Panc1 (cell line): Measurements from ENCODE around the gene UTS2R. TPM values are rescaled to one million over a fixed set of nuclear protein-coding genes. Genes with fewer than 3 reads are reported as not detected.

Experiments used
- ATAC-seq: fragments of 200-7000 bp; cut with Tn5 transposase; 2 replicates; pipeline ENCODE4 v1.9.1; 2020; ENCODE audit warnings: mild to moderate bottlenecking, moderate library complexity
- BruUV-seq: library from RNA; stranded (reverse); fragments of 400-500 nt; replicated peaks from 2 replicates; lab custom pipeline; 2021; lab: Mats Ljungman, UMichigan
- CTCF ChIA-PET: fragments of 300-600 bp; sonication (Branson Sonifier 250); formaldehyde crosslinking; loops from one replicate; lab custom pipeline; 2022; ENCODE audit warnings: antibody characterized with exemption; lab: Charles Lee
- POLR2A ChIA-PET: fragments of 300-600 bp; sonication (Branson Sonifier 250); formaldehyde crosslinking; loops from one replicate; lab custom pipeline; 2022; ENCODE audit warnings: antibody characterized with exemption; lab: Charles Lee
- DNase-seq: peaks from one replicate; pipeline ENCODE4 v3.0.0-alpha.2; 2010; ENCODE audit warnings: low read depth, low spot score
- H3K27ac ChIP-seq: 2 replicates; pipeline ENCODE4 v1.5.1; 2011; ENCODE audit warnings: mild to moderate bottlenecking, low read length, inconsistent platforms
- H3K27me3 ChIP-seq: fragments of 200-500 bp; sonication (Bioruptor generic); 2 replicates; pipeline ENCODE4 v1.6.0; 2014; ENCODE audit warnings: low read length, inconsistent platforms; ENCODE audit not compliant: control insufficient read depth, insufficient read depth
- H3K36me3 ChIP-seq: fragments of 200-500 bp; sonication (Bioruptor generic); 2 replicates; pipeline ENCODE4 v1.5.1; 2014; ENCODE audit warnings: inconsistent platforms, mild to moderate bottlenecking, low read length, moderate library complexity; ENCODE audit not compliant: control insufficient read depth, insufficient read depth
- H3K4me1 ChIP-seq: 2 replicates; pipeline ENCODE4 v1.5.1; 2011; ENCODE audit warnings: inconsistent platforms, mild to moderate bottlenecking, low read length, moderate library complexity; ENCODE audit not compliant: control insufficient read depth, insufficient read depth
- H3K4me3 ChIP-seq, 2 experiments: 2 replicates each; pipeline ENCODE4 v1.5.1; 2011 to 2012; ENCODE audit warnings: low read depth in 2 of 2, low read length in 2 of 2, mild to moderate bottlenecking in 2 of 2, inconsistent platforms in 1 of 2, moderate library complexity in 1 of 2
- H3K9me3 ChIP-seq: fragments of 200-500 bp; sonication (Bioruptor generic); 2 replicates; pipeline ENCODE4 v1.5.1; 2014; ENCODE audit warnings: low read depth, mild to moderate bottlenecking, inconsistent platforms, low read length, moderate library complexity; ENCODE audit not compliant: control insufficient read depth, insufficient read depth
- POLR2AphosphoS5 ChIP-seq: IDR thresholded peaks from 2 replicates; pipeline ENCODE4 v1.6.1; 2012; ENCODE audit warnings: mild to moderate bottlenecking, low read depth, low read length, moderate library complexity
- SIN3A ChIP-seq: IDR thresholded peaks from 2 replicates; pipeline ENCODE4 v1.6.1; 2012; ENCODE audit warnings: low read depth, mild to moderate bottlenecking, low read length, moderate library complexity, borderline replicate concordance; ENCODE audit not compliant: insufficient read depth
- TCF7L2 ChIP-seq: IDR thresholded peaks from 2 replicates; pipeline ENCODE4 v1.6.1; 2011; ENCODE audit warnings: mild to moderate bottlenecking, low read depth, low read length, inconsistent platforms
- in situ Hi-C: cut with HindIII; loops from 2 replicates; pipeline ENCODE4 v1.10.0; 2016; ENCODE audit warnings: low sequenced_read_pairs, low pct_unique_long_range_greater_than_20kb
- intact Hi-C: fragments of 100-400 bp; cut with micrococcal nuclease; formaldehyde crosslinking; loops from one replicate; pipeline ENCODE4 v1.10.0; 2022; ENCODE audit not compliant: unreplicated experiment
- total RNA-seq: library from RNA; stranded (reverse); gene quantifications from one replicate; pipeline ENCODE4 v1.2.1, GENCODE V29; 2021; ENCODE audit not compliant: unreplicated experiment
- TF ChIP-seq, protein P1 (sequence below), 2 experiments: IDR thresholded peaks; 2 replicates each; pipeline ENCODE4 v1.6.1; 2011 to 2012; ENCODE audit warnings: low read depth in 2 of 2, control low read depth in 1 of 2, low read length in 1 of 2, mild to moderate bottlenecking in 1 of 2, moderate library complexity in 1 of 2; ENCODE audit not compliant: insufficient read depth in 1 of 2
- TF ChIP-seq, protein P2 (sequence below): fragments of 450-650 bp; IDR thresholded peaks from 2 replicates; pipeline ENCODE4 v1.5.1; 2017; ENCODE audit warnings: mild to moderate bottlenecking

The UTS2R gene
- total RNA-seq, 1 experiment from 2014 or later, result 0.39 TPM

DNA sequence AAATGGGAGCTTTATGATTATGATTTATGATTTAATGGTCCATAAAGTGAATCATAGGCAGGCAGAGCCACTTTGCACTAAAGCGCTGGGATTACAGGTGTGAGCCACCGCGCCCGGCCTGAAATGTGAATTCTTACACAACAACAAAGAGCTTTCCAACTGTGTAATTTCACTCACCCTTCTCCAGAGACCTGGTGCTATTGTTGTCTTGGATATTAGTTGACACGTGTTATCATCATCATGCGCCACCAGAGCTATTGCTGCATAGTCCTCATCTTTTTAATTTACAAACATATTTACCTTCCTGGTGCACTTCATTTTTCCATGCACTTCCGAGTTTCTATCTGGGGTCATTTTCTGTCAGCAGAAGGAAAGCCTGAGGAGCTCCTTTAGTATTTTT is 4.8 kb upstream of the UTS2R start:
- intact Hi-C loops (no loop called here), in situ Hi-C loops (no loop called here)
- TF ChIP-seq TCF7L2 (no peak), SIN3A (no peak), POLR2AphosphoS5 (no peak)
- TF ChIP-seq, protein P1, sequence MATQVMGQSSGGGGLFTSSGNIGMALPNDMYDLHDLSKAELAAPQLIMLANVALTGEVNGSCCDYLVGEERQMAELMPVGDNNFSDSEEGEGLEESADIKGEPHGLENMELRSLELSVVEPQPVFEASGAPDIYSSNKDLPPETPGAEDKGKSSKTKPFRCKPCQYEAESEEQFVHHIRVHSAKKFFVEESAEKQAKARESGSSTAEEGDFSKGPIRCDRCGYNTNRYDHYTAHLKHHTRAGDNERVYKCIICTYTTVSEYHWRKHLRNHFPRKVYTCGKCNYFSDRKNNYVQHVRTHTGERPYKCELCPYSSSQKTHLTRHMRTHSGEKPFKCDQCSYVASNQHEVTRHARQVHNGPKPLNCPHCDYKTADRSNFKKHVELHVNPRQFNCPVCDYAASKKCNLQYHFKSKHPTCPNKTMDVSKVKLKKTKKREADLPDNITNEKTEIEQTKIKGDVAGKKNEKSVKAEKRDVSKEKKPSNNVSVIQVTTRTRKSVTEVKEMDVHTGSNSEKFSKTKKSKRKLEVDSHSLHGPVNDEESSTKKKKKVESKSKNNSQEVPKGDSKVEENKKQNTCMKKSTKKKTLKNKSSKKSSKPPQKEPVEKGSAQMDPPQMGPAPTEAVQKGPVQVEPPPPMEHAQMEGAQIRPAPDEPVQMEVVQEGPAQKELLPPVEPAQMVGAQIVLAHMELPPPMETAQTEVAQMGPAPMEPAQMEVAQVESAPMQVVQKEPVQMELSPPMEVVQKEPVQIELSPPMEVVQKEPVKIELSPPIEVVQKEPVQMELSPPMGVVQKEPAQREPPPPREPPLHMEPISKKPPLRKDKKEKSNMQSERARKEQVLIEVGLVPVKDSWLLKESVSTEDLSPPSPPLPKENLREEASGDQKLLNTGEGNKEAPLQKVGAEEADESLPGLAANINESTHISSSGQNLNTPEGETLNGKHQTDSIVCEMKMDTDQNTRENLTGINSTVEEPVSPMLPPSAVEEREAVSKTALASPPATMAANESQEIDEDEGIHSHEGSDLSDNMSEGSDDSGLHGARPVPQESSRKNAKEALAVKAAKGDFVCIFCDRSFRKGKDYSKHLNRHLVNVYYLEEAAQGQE (IDR thresholded peaks at IDR 0.05; ENCODE audit: insufficient read depth in 1 of 2, low read depth in 2 of 2, low read length in 1 of 2), result no peak
- TF ChIP-seq, protein P2, sequence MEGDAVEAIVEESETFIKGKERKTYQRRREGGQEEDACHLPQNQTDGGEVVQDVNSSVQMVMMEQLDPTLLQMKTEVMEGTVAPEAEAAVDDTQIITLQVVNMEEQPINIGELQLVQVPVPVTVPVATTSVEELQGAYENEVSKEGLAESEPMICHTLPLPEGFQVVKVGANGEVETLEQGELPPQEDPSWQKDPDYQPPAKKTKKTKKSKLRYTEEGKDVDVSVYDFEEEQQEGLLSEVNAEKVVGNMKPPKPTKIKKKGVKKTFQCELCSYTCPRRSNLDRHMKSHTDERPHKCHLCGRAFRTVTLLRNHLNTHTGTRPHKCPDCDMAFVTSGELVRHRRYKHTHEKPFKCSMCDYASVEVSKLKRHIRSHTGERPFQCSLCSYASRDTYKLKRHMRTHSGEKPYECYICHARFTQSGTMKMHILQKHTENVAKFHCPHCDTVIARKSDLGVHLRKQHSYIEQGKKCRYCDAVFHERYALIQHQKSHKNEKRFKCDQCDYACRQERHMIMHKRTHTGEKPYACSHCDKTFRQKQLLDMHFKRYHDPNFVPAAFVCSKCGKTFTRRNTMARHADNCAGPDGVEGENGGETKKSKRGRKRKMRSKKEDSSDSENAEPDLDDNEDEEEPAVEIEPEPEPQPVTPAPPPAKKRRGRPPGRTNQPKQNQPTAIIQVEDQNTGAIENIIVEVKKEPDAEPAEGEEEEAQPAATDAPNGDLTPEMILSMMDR, result no peak
- ChIA-PET CTCF (no interaction called here), POLR2A (no interaction called here)
- no peaks in the 10 kb centered on the region for H3K9me3 ChIP-seq
- H3K27ac ChIP-seq, result no peak overlapping the region
- DNase-seq, result no peak
- no TSS peak for BruUV-seq
- H3K27me3 ChIP-seq, result no peaks in the 10 kb centered on the region
- no peak overlapping the region for H3K4me3 ChIP-seq
- H3K4me1 ChIP-seq, result no peaks in the 10 kb centered on the region
- no peak for ATAC-seq
- H3K36me3 ChIP-seq, result no peaks in the 10 kb centered on the region

DNA sequence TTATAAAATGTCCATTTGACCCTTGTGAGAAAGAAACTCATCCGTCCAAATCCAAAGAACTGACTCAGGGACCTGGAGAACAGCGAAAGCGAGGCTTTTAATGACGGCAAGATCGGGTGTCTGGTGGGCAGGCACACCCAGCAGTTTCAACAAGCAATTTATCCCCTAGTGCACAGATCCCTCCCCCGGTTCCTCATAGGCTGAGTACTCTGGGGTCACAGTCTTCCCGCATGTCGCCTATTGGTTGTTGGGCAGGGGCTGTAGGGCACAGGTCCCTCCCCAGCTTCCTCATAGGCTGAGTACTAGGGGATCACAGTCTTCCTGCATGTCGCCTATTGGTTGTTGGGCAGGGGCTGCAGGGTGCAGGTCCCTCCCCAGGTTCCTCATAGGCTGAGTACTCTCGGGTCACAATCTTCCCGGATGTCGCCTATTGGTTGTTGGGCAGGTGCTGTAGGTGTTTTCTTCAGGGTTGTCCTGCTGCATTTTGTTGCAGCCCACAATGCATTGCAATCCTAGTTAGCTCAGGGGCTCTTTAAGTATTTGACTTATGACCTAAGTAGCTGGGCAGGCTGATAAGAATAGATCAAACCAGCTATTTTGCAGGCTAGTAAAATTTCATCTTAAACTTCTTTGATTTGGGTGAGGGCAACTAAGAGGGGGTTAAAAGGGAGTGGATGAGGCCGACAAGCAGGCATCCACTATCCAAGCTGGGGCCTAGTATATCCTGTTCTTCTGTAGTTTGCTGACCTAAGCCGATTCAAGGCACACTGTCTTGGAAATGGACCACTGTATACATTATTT is 3.6 kb upstream of the UTS2R start:
- Histone ChIP-seq H3K4me3 (no peak overlapping the region), H3K27me3 (no peaks in the 10 kb centered on the region), H3K9me3 (no peaks in the 10 kb centered on the region), H3K4me1 (no peaks in the 10 kb centered on the region), H3K36me3 (no peaks in the 10 kb centered on the region), H3K27ac (no peak overlapping the region)
- DNase-seq, result no peak
- intact Hi-C loops, result no loop called here
- CTCF ChIA-PET, result interaction anchor here (0.6 kb wide), 1 partner anchor 61 kb away, joined by 4 read pairs; no protein-coding TSS in a partner anchor
- BruUV-seq, result no TSS peak
- in situ Hi-C loops, result no loop called here
- no peak for ATAC-seq
- POLR2A ChIA-PET, result no interaction called here
- TF ChIP-seq SIN3A (no peak), TCF7L2 (no peak), POLR2AphosphoS5 (no peak)
- TF ChIP-seq, protein P1 (IDR thresholded peaks at IDR 0.05; ENCODE audit: insufficient read depth in 1 of 2, low read depth in 2 of 2, low read length in 1 of 2), result no peak
- TF ChIP-seq, protein P2, result no peak
